ENCODE results near the gene PIM1. TPM values are rescaled to one million over a fixed set of nuclear protein-coding genes. Genes with fewer than 3 reads are reported as not detected.

The PIM1 gene
- total and polyA plus RNA-seq, 9 of the 15 experiments (the other 6 are each of a cell fraction or from before 2014, with no cell fraction given), result 19.0 to 789 (median 212) TPM

DNA sequence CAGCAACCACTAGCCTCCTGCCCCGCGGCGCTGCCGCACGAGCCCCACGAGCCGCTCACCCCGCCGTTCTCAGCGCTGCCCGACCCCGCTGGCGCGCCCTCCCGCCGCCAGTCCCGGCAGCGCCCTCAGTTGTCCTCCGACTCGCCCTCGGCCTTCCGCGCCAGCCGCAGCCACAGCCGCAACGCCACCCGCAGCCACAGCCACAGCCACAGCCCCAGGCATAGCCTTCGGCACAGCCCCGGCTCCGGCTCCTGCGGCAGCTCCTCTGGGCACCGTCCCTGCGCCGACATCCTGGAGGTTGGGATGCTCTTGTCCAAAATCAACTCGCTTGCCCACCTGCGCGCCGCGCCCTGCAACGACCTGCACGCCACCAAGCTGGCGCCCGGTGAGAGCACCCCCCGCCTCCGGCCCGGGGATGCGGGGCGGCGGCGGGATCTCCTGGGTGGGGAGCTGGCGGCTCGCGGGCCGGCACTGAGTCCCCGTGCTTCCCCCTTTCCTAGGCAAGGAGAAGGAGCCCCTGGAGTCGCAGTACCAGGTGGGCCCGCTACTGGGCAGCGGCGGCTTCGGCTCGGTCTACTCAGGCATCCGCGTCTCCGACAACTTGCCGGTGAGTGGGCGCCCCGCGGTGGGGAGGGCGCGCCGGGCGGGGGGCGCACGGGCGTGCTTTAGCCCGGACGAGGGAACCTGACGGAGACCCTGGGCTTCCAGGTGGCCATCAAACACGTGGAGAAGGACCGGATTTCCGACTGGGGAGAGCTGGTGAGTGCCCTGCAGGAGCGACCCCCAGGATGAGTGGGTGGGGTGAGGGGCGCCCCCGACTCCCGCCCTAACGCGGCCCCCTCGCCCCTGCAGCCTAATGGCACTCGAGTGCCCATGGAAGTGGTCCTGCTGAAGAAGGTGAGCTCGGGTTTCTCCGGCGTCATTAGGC lies 585 bp downstream of the PIM1 start (continued):
- TF ChIP-seq MYNN (IDR thresholded peaks at IDR 0.05) (no peak), MYNN (CRISPR knock-in tag; IDR thresholded peaks at IDR 0.05) (no peak), TAF15 (IDR thresholded peaks at IDR 0.05; ENCODE audit: low read depth, low read length) (no peak), CBX5 (IDR thresholded peaks at IDR 0.05; ENCODE audit: borderline replicate concordance, low read depth) (no peak), MTF1 (CRISPR knock-in tag; IDR thresholded peaks at IDR 0.05; ENCODE audit: borderline replicate concordance) (0 out of 2 replicates have a peak, but pooled peaks have one; percentile 30), TAF7 (tag; IDR thresholded peaks at IDR 0.05) (no peak), SRSF9 (IDR thresholded peaks at IDR 0.05; ENCODE audit: borderline replicate concordance, low read depth, low read length) (no peak), ZNF436 (CRISPR knock-in tag; IDR thresholded peaks at IDR 0.05) (no peak), XRCC4 (IDR thresholded peaks at IDR 0.05; ENCODE audit: extremely low read depth, insufficient read depth, insufficient read length) (no peak), MIER1 (IDR thresholded peaks at IDR 0.05; ENCODE audit: low read depth) (no peak), ZNF699 (CRISPR knock-in tag; IDR thresholded peaks at IDR 0.05; ENCODE audit: insufficient replicate concordance) (no peak), EZH2 (IDR thresholded peaks at IDR 0.05; ENCODE audit: borderline replicate concordance, low read depth, low read length) (no peak)
- TF ChIP-seq, protein P1, sequence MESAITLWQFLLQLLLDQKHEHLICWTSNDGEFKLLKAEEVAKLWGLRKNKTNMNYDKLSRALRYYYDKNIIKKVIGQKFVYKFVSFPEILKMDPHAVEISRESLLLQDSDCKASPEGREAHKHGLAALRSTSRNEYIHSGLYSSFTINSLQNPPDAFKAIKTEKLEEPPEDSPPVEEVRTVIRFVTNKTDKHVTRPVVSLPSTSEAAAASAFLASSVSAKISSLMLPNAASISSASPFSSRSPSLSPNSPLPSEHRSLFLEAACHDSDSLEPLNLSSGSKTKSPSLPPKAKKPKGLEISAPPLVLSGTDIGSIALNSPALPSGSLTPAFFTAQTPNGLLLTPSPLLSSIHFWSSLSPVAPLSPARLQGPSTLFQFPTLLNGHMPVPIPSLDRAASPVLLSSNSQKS (CRISPR knock-in tag; IDR thresholded peaks at IDR 0.05), result no peak
- TF ChIP-seq, protein P2, sequence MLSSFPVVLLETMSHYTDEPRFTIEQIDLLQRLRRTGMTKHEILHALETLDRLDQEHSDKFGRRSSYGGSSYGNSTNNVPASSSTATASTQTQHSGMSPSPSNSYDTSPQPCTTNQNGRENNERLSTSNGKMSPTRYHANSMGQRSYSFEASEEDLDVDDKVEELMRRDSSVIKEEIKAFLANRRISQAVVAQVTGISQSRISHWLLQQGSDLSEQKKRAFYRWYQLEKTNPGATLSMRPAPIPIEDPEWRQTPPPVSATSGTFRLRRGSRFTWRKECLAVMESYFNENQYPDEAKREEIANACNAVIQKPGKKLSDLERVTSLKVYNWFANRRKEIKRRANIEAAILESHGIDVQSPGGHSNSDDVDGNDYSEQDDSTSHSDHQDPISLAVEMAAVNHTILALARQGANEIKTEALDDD (IDR thresholded peaks at IDR 0.05), result no peak; the same call in 1 of the 2 replicates
- TF ChIP-seq, protein P3, sequence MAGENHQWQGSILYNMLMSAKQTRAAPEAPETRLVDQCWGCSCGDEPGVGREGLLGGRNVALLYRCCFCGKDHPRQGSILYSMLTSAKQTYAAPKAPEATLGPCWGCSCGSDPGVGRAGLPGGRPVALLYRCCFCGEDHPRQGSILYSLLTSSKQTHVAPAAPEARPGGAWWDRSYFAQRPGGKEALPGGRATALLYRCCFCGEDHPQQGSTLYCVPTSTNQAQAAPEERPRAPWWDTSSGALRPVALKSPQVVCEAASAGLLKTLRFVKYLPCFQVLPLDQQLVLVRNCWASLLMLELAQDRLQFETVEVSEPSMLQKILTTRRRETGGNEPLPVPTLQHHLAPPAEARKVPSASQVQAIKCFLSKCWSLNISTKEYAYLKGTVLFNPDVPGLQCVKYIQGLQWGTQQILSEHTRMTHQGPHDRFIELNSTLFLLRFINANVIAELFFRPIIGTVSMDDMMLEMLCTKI (IDR thresholded peaks at IDR 0.05; ENCODE audit: partially characterized antibody), result no peak
- TF ChIP-seq, protein P4, sequence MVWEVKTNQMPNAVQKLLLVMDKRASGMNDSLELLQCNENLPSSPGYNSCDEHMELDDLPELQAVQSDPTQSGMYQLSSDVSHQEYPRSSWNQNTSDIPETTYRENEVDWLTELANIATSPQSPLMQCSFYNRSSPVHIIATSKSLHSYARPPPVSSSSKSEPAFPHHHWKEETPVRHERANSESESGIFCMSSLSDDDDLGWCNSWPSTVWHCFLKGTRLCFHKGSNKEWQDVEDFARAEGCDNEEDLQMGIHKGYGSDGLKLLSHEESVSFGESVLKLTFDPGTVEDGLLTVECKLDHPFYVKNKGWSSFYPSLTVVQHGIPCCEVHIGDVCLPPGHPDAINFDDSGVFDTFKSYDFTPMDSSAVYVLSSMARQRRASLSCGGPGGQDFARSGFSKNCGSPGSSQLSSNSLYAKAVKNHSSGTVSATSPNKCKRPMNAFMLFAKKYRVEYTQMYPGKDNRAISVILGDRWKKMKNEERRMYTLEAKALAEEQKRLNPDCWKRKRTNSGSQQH (CRISPR knock-in tag; IDR thresholded peaks at IDR 0.05), result no peak
- TF ChIP-seq, protein P5, sequence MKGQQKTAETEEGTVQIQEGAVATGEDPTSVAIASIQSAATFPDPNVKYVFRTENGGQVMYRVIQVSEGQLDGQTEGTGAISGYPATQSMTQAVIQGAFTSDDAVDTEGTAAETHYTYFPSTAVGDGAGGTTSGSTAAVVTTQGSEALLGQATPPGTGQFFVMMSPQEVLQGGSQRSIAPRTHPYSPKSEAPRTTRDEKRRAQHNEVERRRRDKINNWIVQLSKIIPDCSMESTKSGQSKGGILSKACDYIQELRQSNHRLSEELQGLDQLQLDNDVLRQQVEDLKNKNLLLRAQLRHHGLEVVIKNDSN (CRISPR knock-in tag; IDR thresholded peaks at IDR 0.05), result peak; percentile 33
- TF ChIP-seq, protein P6, sequence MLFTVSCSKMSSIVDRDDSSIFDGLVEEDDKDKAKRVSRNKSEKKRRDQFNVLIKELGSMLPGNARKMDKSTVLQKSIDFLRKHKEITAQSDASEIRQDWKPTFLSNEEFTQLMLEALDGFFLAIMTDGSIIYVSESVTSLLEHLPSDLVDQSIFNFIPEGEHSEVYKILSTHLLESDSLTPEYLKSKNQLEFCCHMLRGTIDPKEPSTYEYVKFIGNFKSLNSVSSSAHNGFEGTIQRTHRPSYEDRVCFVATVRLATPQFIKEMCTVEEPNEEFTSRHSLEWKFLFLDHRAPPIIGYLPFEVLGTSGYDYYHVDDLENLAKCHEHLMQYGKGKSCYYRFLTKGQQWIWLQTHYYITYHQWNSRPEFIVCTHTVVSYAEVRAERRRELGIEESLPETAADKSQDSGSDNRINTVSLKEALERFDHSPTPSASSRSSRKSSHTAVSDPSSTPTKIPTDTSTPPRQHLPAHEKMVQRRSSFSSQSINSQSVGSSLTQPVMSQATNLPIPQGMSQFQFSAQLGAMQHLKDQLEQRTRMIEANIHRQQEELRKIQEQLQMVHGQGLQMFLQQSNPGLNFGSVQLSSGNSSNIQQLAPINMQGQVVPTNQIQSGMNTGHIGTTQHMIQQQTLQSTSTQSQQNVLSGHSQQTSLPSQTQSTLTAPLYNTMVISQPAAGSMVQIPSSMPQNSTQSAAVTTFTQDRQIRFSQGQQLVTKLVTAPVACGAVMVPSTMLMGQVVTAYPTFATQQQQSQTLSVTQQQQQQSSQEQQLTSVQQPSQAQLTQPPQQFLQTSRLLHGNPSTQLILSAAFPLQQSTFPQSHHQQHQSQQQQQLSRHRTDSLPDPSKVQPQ (CRISPR knock-in tag; IDR thresholded peaks at IDR 0.05; ENCODE audit: borderline replicate concordance), result no peak
